ENCODE results near the gene ELMOD3.

GRCh38 chr2:85314884-85315242 is 39.7 kb upstream of the ELMOD3 start:
- TF ChIP-seq, protein P1, sequence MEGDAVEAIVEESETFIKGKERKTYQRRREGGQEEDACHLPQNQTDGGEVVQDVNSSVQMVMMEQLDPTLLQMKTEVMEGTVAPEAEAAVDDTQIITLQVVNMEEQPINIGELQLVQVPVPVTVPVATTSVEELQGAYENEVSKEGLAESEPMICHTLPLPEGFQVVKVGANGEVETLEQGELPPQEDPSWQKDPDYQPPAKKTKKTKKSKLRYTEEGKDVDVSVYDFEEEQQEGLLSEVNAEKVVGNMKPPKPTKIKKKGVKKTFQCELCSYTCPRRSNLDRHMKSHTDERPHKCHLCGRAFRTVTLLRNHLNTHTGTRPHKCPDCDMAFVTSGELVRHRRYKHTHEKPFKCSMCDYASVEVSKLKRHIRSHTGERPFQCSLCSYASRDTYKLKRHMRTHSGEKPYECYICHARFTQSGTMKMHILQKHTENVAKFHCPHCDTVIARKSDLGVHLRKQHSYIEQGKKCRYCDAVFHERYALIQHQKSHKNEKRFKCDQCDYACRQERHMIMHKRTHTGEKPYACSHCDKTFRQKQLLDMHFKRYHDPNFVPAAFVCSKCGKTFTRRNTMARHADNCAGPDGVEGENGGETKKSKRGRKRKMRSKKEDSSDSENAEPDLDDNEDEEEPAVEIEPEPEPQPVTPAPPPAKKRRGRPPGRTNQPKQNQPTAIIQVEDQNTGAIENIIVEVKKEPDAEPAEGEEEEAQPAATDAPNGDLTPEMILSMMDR (IDR thresholded peaks at IDR 0.05) = no peak
- TF ChIP-seq POLR2AphosphoS5 (IDR thresholded peaks at IDR 0.05) = no peak
- no peak for TF ChIP-seq EP300 (IDR thresholded peaks at IDR 0.05)
